ENCODE data around the gene MN1.

The MN1 gene

GRCh38 chr22:27723158-27723557 lies 78.4 kb downstream of the MN1 start:
- DNase-seq (ENCODE audit: extremely low spot score): no peak
- no peak for TF ChIP-seq CTCF (IDR thresholded peaks at IDR 0.05; ENCODE audit: control extremely low read depth, extremely low read depth, low read depth, missing control alignments)
- ChIA-PET CTCF (interaction anchor here (1.0 to 1.1 kb wide), 2 partner anchors 10 to 11 kb away, joined by 3 read pairs; no protein-coding TSS in a partner anchor), POLR2A (no interaction called here)

GRCh38 chr22:27720860-27721259 lies 80.7 kb downstream of the MN1 start:
- no peak for TF ChIP-seq CTCF (IDR thresholded peaks at IDR 0.05; ENCODE audit: control extremely low read depth, extremely low read depth, low read depth, missing control alignments)
- POLR2A ChIA-PET: no interaction called here
- DNase-seq (ENCODE audit: extremely low spot score): no peak
- CTCF ChIA-PET: no interaction called here

- DNase-seq (ENCODE audit: extremely low spot score): no peak
- ChIA-PET POLR2A (no interaction called here), CTCF (no interaction called here)
- TF ChIP-seq CTCF (IDR thresholded peaks at IDR 0.05; ENCODE audit: control extremely low read depth, extremely low read depth, low read depth, missing control alignments): no peak
Measured at GRCh38 chr22:27719535-27720227, 81.9 kb downstream of the MN1 start.

- CTCF ChIA-PET: interaction anchor here (0.9 kb wide), 1 partner anchor 14 kb away, joined by 3 read pairs; no protein-coding TSS in a partner anchor
- POLR2A ChIA-PET: no interaction called here
- no peak for DNase-seq (ENCODE audit: extremely low spot score)
- no peak for TF ChIP-seq CTCF (IDR thresholded peaks at IDR 0.05; ENCODE audit: control extremely low read depth, extremely low read depth, low read depth, missing control alignments)
Measured at GRCh38 chr22:27719036-27719347, 82.6 kb downstream of the MN1 start.

- POLR2A ChIA-PET: interaction anchor here (0.6 kb wide), 1 partner anchor 160 kb away, joined by 5 read pairs; no protein-coding TSS in a partner anchor
- no peak for TF ChIP-seq CTCF (IDR thresholded peaks at IDR 0.05; ENCODE audit: control extremely low read depth, extremely low read depth, low read depth, missing control alignments)
- DNase-seq (ENCODE audit: extremely low spot score): no peak
- CTCF ChIA-PET: interaction anchor here (0.9 kb wide), 1 partner anchor 14 kb away, joined by 3 read pairs; no protein-coding TSS in a partner anchor
Measured at GRCh38 chr22:27718186-27719035, 83.1 kb downstream of the MN1 start.

- ChIA-PET CTCF (no interaction called here), POLR2A (no interaction called here)
- no peak for TF ChIP-seq CTCF (IDR thresholded peaks at IDR 0.05; ENCODE audit: control extremely low read depth, extremely low read depth, low read depth, missing control alignments)
- no peak for DNase-seq (ENCODE audit: extremely low spot score)
Measured at GRCh38 chr22:27717094-27717493, 84.5 kb downstream of the MN1 start.

Measured in GM10248 (cell line).